Measurements from ENCODE around the gene ME3. TPM values are rescaled to one million over a fixed set of nuclear protein-coding genes. Genes with fewer than 3 reads are reported as not detected.

Gene ME3
- total RNA-seq, 1 donor from 2014 or later: 49.6 TPM

DNA sequence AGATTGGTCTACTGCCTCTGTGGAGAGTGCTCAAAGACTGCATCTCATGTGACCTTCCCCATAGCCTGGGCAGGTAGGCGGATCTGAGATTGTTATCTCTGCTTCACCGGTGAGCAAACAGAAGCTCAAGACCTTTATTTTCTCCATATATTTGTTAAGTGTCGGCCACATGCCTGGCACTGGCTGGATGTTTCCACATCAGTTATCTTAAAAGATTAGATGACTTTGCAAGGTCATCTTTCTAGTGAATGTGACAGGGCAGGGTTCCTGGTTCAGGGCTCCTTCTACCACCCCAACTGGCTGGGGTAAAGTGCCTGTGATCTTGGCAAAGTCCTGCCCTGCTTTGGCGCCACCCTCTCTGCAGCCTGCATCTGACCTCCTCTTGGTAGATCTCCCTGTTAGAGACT is 172.7 kb downstream of the ME3 start:
- no peak overlapping the region for H3K27ac Mint-ChIP-seq
- no peak for DNase-seq (ENCODE audit: low spot score)
- no peak overlapping the region for H3K4me3 Mint-ChIP-seq
- peaks cover 16% of the 10 kb centered on the region for H3K4me1 Mint-ChIP-seq
- Histone ChIP-seq H3K9me3 (ENCODE audit: low read depth) (no peaks in the 10 kb centered on the region), H4K20me1 (ENCODE audit: low read depth) (no peaks in the 10 kb centered on the region), H3F3A (ENCODE audit: low read depth) (peaks cover 7% of the 10 kb centered on the region), H3K79me2 (ENCODE audit: low read depth) (no peaks in the 10 kb centered on the region), H2AFZ (replicated peaks) (no peak overlapping the region), H3K4me3 (no peak overlapping the region), H3K4me1 (peaks cover 26% of the 10 kb centered on the region), H3K27me3 (no peaks in the 10 kb centered on the region), H3K4me2 (no peak overlapping the region), H3K27ac (no peak overlapping the region), H3K36me3 (no peaks in the 10 kb centered on the region), H3K9ac (no peak overlapping the region)
- peaks cover 5% of the 10 kb centered on the region for H3K27me3 Mint-ChIP-seq (ENCODE audit: insufficient read depth, low read depth)
- no peak for TF ChIP-seq EZH2phosphoT487 (IDR thresholded peaks at IDR 0.05)
- TF ChIP-seq, protein P1, sequence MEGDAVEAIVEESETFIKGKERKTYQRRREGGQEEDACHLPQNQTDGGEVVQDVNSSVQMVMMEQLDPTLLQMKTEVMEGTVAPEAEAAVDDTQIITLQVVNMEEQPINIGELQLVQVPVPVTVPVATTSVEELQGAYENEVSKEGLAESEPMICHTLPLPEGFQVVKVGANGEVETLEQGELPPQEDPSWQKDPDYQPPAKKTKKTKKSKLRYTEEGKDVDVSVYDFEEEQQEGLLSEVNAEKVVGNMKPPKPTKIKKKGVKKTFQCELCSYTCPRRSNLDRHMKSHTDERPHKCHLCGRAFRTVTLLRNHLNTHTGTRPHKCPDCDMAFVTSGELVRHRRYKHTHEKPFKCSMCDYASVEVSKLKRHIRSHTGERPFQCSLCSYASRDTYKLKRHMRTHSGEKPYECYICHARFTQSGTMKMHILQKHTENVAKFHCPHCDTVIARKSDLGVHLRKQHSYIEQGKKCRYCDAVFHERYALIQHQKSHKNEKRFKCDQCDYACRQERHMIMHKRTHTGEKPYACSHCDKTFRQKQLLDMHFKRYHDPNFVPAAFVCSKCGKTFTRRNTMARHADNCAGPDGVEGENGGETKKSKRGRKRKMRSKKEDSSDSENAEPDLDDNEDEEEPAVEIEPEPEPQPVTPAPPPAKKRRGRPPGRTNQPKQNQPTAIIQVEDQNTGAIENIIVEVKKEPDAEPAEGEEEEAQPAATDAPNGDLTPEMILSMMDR (IDR thresholded peaks at IDR 0.05): no peak
- TF ChIP-seq EZH2 (IDR thresholded peaks at IDR 0.05): no peak
- H3K36me3 Mint-ChIP-seq: no peaks in the 10 kb centered on the region
- H3K9me3 Mint-ChIP-seq: no peaks in the 10 kb centered on the region

DNA sequence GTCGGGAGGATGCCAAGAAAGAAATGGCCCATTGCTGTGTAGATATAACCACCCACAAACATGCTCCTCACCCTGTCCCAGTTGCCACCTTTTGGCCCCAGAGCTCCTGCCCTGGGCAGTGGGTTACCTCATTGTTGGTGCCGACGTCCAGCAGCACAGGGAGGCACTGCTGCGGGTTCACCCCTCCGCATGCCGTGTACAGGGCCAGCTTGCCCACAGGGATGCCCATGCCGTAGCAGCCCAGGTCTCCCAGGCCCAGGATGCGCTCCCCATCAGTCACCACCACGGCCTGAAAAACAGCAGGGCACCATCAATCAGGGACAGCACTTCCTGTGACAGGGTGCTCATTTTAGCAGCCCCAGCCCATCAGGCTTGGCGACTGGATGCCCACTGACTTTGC is 174.6 kb downstream of the ME3 start:
- no peak overlapping the region for H3K27ac Mint-ChIP-seq

DNA sequence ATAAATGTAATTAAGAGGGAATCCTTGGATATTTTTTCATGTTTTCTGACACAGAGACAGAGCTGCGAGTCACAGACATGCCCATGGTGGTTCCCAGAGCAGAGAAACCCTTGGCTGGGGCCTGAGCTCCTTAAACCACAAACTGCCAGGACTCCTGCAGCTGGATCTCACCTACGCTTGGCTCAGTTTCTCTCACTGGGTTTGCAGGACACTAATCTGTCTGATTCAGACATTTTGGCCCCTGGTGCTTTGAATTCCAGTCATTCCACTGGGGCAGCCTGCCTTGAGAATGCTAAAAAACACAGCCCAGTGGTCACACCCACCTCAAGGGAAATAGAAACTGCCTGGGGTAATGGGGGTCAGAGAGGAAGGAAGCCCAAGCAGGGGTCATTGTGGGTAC is 175.1 kb downstream of the ME3 start:
- no peak for TF ChIP-seq EZH2 (IDR thresholded peaks at IDR 0.05)
- no peak for TF ChIP-seq EZH2phosphoT487 (IDR thresholded peaks at IDR 0.05)
- peaks cover 7% of the 10 kb centered on the region for H3F3A ChIP-seq (ENCODE audit: low read depth)
- no peak for DNase-seq (ENCODE audit: low spot score)
- no peak overlapping the region for H3K4me2 ChIP-seq
- H3K27me3 ChIP-seq: no peaks in the 10 kb centered on the region
- H3K4me3 ChIP-seq: no peak overlapping the region
- H3K36me3 ChIP-seq: no peaks in the 10 kb centered on the region
- H3K9ac ChIP-seq: no peak overlapping the region
- no peaks in the 10 kb centered on the region for H4K20me1 ChIP-seq (ENCODE audit: low read depth)
- Mint-ChIP-seq H3K4me3 (no peak overlapping the region), H3K4me1 (peaks cover 17% of the 10 kb centered on the region), H3K27ac (no peak overlapping the region), H3K27me3 (ENCODE audit: insufficient read depth, low read depth) (peaks cover 3% of the 10 kb centered on the region), H3K9me3 (no peaks in the 10 kb centered on the region), H3K36me3 (no peaks in the 10 kb centered on the region)
- H3K79me2 ChIP-seq (ENCODE audit: low read depth): no peaks in the 10 kb centered on the region
- H3K9me3 ChIP-seq (ENCODE audit: low read depth): no peaks in the 10 kb centered on the region
- H3K4me1 ChIP-seq: peaks cover 17% of the 10 kb centered on the region
- H3K27ac ChIP-seq: no peak overlapping the region
- H2AFZ ChIP-seq (replicated peaks): no peak overlapping the region

More for the DNA sequence above, 174.6 kb downstream of the ME3 start:
- no peak overlapping the region for H3K27ac ChIP-seq
- Mint-ChIP-seq H3K36me3 (no peaks in the 10 kb centered on the region), H3K4me1 (peaks cover 13% of the 10 kb centered on the region), H3K4me3 (no peak overlapping the region), H3K27me3 (ENCODE audit: insufficient read depth, low read depth) (peaks cover 3% of the 10 kb centered on the region), H3K9me3 (no peaks in the 10 kb centered on the region)
- no peak overlapping the region for H3K9ac ChIP-seq
- no peaks in the 10 kb centered on the region for H3K36me3 ChIP-seq
- H3K4me3 ChIP-seq: no peak overlapping the region
- H3F3A ChIP-seq (ENCODE audit: low read depth): peaks cover 7% of the 10 kb centered on the region
- DNase-seq (ENCODE audit: low spot score): no peak
- peaks cover 17% of the 10 kb centered on the region for H3K4me1 ChIP-seq
- H3K79me2 ChIP-seq (ENCODE audit: low read depth): no peaks in the 10 kb centered on the region
- TF ChIP-seq EZH2phosphoT487 (IDR thresholded peaks at IDR 0.05): no peak
- no peak for TF ChIP-seq EZH2 (IDR thresholded peaks at IDR 0.05)
- TF ChIP-seq, protein P1 (IDR thresholded peaks at IDR 0.05): no peak
- no peak overlapping the region for H2AFZ ChIP-seq (replicated peaks)
- H4K20me1 ChIP-seq (ENCODE audit: low read depth): no peaks in the 10 kb centered on the region
- no peaks in the 10 kb centered on the region for H3K9me3 ChIP-seq (ENCODE audit: low read depth)
- no peak overlapping the region for H3K4me2 ChIP-seq
- H3K27me3 ChIP-seq: no peaks in the 10 kb centered on the region

DNA sequence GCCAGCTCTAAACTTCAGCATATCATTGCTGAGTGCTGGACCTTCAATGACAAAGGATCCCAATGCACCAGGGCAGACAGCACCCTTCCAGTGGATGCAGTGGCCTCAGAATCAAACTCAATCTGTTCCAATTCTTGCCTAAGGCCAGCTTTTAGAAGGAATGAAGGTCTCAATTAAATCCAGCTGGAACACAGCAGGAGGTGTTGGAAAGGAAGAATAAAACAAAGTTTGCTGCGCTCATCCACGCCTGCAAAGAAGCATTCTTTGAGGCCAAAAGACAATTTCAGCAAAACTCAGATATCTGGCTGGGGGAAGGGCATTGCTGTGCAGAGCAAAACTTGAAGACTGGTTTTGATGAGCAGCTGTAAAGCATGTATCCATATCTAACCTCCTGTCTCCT is 177.1 kb downstream of the ME3 start:
- Histone ChIP-seq H3K36me3 (no peaks in the 10 kb centered on the region), H3K79me2 (ENCODE audit: low read depth) (no peaks in the 10 kb centered on the region), H3K9ac (no peak overlapping the region), H3K4me2 (peak overlapping the region; percentile 54), H4K20me1 (ENCODE audit: low read depth) (no peaks in the 10 kb centered on the region), H3K9me3 (ENCODE audit: low read depth) (no peaks in the 10 kb centered on the region), H3K4me3 (no peak overlapping the region), H2AFZ (replicated peaks) (no peak overlapping the region), H3F3A (ENCODE audit: low read depth) (peaks cover 7% of the 10 kb centered on the region), H3K27me3 (no peaks in the 10 kb centered on the region), H3K27ac (peak overlapping the region; percentile 66), H3K4me1 (peaks cover 23% of the 10 kb centered on the region)
- no peak overlapping the region for H3K4me3 Mint-ChIP-seq
- no peak for TF ChIP-seq EZH2 (IDR thresholded peaks at IDR 0.05)
- TF ChIP-seq, protein P1 (IDR thresholded peaks at IDR 0.05): no peak
- no peak for TF ChIP-seq EZH2phosphoT487 (IDR thresholded peaks at IDR 0.05)
- peaks cover 3% of the 10 kb centered on the region for H3K27me3 Mint-ChIP-seq (ENCODE audit: insufficient read depth, low read depth)
- no peaks in the 10 kb centered on the region for H3K36me3 Mint-ChIP-seq
- DNase-seq (ENCODE audit: low spot score): peak; percentile 42
- H3K4me1 Mint-ChIP-seq: peaks cover 17% of the 10 kb centered on the region
- H3K27ac Mint-ChIP-seq: no peak overlapping the region
- H3K9me3 Mint-ChIP-seq: no peaks in the 10 kb centered on the region

Measured in neural progenitor cell (in vitro differentiated cells).